T1000 (cell line): ENCODE data around the gene PRAME.
"Not testable (repeated sequence)": the region's sequence is repeated elsewhere in the genome, so short reads cannot be mapped to it uniquely, and the experiment has no call there.

Experiments used
- DNase-seq: peaks from one replicate; lab custom pipeline; 2025; ENCODE audit warnings: mixed read lengths; lab: John Stamatoyannopoulos, UW

Gene PRAME, protein sequence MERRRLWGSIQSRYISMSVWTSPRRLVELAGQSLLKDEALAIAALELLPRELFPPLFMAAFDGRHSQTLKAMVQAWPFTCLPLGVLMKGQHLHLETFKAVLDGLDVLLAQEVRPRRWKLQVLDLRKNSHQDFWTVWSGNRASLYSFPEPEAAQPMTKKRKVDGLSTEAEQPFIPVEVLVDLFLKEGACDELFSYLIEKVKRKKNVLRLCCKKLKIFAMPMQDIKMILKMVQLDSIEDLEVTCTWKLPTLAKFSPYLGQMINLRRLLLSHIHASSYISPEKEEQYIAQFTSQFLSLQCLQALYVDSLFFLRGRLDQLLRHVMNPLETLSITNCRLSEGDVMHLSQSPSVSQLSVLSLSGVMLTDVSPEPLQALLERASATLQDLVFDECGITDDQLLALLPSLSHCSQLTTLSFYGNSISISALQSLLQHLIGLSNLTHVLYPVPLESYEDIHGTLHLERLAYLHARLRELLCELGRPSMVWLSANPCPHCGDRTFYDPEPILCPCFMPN

DNA sequence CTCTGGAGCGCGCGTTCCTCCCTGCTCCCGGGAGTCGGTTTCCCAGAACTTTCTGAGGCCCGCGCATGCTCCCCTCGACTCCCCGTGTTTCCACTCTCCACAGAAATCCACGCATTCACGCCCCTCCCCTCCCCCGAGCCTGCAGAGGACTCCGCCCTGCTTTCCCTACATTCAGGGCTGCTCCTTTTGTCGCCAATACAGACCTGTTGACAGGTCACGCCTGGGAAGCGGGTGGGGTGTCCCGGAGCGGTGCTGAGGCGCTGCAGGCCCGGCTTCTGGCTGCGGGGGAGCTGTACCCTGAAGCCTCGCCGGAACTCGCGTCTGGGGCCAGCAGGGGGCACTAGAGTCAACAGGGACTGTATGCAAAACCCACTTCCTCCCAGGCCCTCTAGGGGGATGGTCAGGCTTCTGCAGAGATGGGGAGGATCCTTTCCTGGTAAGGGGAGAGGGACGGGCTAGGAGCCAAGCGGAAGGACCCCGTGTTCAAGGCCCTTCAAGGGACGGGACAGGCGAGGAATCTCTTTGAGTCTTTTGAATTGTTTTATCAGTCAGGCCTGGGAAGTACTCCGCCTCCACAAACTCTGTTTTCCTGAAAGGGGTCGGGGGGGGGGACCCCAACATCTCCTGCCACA is at the start of gene PRAME:
PRAME (minus strand) TSS at position 294 of the 632 bp plus-strand sequence. CDS start 2,433 bp downstream, outside the sequence.
- no peak for DNase-seq

DNA sequence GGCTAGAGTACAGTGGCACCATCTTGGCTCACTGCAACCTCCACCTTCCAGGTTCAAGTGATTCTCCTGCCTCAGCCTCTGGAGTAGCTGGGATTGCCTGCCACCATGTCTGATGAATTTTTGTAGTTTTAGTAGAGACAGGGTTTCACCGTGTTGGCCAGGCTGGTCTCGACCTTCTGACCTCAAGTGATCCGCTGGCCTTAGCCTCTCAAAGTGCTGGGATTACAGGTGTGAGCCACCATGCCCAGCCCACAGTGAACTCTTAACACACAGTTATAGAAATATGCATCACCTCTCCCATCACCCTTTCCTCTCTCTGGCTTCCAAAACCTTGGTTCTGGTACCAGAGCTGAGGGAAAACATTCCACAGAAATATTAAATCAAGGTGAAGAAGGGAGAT is 49.0 kb upstream of the PRAME start:
- DNase-seq = not testable (repeated sequence)

DNA sequence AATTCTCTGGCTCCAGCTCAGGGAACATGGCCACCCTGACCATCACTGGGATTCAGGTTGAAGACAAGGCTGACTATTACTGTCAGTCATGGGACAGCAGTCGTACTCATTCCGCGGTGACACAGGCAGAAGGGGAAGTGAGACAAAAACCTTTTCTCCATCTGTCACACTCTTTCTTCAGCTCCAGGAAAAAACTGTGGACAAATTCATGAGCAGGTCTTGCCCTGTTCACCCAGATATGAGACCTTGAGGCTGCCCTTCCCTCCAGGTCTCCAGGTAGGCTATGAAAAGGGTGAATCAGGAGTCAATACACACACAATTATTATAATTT is 46.0 kb upstream of the PRAME start:
- DNase-seq = no peak

DNA sequence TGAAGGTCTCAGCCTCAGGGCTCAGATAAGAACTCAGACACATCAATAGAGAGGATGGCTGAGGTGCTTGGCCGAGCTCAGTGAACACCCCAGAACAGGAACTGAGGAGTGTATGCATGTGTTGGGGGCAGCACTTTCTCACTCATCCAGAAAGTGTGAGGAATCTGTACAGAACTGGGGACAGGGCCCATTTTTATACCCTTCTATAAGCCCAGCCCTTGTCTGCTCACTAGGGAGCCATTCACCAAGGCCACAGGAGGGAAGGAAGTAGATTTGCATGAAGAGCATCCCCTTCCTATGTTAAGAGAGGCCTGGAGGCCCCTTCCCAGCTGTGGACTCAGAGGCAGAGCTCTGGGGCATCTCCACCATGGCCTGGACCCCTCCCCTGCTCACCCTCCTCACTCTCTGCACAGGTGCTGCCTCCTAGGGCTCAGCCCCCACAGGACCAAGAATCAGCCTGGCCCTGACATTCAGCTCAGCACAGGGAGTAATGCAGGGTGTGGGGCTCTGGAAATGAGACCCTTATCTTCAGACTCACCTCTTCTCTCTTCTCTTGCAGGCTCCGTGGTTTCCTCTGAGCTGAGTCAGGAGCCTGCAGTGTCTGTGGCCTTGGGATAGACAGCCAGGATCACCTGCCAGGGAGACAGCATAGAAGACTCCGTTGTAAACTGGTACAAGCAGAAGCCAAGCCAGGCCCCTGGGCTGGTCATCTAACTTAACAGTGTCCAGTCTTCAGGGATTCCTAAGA is 45.4 kb upstream of the PRAME start:
- no peak for DNase-seq

DNA sequence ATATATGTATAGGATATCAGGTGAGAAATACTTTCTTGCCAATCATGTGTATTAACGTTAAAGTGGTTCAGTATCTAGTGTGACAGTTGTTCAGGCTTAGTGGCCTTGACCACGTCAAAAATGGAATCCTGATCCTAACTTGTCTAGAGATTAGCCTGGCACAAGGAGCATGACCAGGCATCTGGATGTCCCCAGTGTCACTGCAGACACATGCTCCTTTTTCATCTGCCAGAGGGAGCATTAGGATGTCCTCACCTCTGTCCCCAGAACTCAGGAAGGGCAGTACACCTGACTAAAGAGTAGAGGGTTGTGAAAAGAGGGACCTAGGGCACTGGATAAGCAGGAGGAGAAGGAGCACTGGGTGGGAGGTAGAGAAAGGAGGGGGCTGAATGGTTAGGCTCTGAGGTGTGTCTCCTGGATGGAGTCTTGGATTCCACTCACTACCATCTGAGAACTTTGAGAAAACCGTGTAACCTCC is 44.4 kb upstream of the PRAME start:
- no peak for DNase-seq

DNA sequence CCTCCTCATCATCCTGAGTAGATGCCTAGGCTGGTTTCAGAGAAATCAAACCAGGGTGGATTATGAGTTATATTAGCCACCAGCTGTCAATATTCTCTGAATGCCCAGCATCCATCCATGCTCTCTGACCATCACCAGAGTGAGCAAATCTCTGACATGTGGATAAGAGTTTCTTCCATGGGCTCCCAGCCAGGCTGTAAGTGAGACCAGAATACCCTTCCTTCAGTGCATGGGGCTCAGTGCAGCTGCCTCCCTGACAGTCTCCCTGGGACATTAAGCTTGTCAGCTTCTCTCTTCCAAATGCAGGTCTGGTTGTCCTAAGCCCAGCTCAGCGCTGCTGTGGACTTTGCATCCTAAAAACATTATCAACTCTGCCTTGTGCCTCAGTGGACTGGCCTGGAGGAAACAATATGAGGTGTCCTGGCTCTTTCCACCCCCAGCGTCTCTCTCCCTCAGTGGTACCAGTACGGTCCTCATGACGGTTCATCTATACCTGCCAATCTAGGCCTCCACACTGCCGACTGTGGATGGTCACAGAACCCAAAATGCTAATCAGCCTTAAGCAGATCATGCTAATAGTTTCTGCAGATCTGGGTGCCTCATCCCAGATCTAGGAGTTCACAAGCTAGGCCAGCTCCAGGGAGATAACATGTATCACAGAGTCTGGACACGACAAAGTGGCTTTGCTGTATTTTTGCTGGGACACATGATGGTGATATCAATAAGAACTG is 41.6 kb upstream of the PRAME start:
- DNase-seq = no peak

DNA sequence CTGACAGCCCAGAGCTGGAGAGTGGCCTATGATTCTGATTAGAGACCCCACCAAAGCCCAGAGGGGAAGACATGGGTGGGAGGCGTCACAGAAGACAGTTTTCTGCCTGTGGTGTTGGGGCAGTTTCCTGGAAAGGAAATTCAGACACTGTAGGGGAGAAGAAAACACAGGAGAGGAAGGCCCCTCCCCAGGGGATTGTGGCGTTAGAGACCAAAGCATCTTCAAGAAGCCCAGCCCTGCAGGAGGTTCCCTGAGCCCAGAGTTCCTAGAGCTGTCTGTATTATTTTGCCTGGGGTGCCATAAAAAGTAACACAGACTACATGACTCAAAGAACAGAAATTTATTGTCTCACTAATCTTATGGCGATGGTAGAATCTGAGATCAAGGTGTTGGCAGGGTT is 40.2 kb upstream of the PRAME start:
- no peak for DNase-seq

DNA sequence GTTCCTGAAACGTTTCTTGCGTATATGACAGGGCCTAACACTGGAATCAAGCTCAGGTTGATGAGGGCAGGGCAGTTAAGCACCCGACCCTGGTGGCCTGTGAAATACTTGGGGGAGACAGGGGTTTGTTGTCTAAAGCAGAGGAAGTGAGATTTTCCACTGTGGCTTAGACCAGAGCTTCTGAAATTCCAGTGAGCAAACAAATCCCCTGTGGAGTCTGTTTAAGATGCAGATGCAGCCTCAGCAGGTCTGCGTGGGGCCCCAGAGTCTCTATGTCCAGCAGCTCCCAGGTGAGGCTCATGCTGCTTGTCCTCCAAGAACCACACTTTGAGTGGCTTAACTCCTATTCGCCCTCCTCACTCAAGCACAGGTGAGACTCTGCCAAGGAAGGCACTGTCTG is 39.1 kb upstream of the PRAME start:
- no peak for DNase-seq

DNA sequence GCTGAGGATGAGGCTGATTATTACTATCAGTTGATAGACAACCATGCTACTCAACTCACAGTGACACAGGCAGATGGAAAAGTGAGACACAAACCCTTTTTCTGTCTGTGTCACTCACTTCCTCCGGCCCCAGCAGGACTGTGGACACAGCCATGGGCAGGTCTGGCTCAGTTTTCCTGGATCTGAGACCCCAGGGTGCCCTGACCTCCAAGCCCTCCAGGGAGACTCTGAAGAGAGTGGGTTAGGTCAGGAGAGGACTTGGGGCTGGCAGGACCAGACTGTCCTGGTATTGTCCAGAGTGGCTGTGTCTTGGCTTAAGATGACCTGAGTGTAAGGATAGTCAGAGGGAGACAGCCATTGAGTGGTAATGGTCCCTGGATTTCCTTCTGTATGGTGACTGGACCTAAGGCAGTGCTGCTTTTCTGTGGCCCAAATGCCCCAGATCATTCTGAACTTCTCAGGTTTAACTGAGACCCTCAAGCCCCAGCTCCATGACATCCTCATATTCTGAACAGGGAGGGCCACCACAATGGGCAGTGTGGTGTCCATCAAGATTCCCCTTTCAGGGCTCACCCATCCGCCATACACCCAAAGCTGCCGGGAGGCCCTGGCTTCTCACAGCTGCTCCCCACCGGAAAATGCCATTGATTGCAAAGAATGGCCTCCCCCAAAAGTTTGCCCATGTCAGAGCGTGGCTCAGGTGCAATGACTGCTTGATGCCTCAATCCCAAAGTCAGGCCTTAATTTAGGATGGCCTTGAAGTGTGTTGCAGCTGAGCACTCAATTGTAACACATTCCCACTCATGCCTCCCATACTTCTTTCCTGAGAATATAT is 36.2 kb upstream of the PRAME start:
- DNase-seq = no peak

DNA sequence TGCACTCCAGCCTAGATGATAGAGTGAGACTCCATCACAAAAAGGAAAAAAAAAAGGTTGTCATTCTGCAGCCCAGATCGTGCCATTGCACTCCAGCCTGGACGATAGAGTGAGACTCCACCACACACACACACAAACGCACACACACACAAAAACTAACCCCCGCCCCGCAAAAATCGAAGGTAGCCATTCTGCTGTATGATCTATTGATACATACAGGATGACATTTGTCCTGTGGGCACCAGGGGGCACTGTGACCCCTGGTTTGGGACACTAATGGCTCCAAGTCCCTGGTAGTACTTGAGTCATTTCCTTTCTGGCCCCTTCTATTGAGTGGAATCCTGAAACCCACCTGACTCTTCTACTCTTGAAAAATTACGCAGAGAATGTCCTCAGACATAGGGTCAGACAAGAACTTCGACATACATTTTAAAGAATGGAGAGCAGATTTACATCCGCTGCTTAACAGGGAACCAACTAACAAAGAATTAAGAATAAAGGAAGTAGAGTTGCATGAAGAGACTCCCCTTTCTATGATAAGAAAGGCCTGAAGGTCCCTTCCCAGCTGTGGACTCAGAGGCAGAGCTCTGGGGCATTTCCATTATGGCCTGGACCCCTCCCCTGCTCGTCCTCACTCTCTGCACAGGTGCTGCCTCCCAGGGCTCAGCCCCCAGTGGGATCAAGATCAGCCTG is 35.0 kb upstream of the PRAME start:
- no peak for DNase-seq

DNA sequence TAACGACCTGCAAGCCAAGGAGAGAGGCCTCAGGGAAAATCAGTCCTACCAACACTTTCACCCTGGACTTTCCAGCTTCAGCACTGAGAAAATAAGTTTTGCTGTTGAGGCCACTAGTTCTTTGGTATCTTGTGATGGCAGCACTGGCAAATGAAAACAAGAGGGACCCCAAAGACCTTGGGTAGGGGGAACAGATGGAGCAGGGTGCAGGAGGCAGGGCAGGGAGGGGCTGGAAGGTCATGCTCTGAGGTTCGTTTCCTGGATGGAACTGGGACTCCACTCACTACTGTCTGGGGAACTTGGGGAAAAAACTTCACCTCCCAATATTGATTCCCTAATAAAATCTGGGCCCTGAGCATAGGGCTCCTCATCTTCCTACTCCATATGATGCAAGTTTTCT is 34.2 kb upstream of the PRAME start:
- no peak for DNase-seq

DNA sequence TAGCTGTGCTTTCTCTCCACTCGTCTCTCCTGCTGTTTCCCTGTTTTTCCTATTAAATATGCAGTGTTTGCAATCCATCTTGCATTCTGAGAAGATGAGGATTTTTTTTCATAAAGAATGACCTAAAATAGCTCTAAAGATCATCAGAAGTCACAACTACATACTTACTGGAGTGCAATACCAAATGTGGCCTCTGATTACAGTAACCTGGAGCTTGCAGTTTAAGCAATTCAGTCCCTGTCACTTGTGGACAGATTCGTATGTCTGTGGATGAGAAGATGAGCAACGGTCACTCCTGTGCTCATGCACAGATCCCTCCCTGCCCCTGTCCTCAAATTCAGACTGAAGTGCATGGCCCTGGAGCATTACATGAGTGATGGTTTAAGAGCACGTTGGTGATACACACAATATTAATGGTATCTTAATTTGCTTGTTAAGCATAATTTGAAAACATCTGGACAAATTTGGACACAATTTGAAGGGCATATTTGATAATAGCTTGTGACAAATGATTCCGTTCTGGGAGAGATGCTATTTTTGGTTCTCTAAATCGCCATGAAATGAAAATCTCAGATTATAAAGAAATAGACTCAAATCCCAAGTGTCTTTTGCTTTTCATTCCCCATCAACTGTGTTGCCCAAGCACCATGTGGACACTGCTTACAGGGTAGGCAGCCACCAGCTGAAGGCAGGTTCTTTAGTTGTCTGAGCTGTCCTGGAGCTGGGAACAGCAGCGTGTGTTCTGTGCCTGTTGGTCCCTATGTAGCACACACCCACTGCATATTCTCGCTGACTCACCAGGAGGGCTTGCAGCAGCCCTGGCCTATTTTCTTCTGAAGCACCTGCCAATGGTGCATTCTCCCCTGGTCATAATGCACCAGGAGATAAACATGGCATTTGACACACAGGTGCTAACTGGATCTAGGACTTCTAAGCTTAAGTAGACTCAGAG is 32.6 kb upstream of the PRAME start:
- DNase-seq = no peak

DNA sequence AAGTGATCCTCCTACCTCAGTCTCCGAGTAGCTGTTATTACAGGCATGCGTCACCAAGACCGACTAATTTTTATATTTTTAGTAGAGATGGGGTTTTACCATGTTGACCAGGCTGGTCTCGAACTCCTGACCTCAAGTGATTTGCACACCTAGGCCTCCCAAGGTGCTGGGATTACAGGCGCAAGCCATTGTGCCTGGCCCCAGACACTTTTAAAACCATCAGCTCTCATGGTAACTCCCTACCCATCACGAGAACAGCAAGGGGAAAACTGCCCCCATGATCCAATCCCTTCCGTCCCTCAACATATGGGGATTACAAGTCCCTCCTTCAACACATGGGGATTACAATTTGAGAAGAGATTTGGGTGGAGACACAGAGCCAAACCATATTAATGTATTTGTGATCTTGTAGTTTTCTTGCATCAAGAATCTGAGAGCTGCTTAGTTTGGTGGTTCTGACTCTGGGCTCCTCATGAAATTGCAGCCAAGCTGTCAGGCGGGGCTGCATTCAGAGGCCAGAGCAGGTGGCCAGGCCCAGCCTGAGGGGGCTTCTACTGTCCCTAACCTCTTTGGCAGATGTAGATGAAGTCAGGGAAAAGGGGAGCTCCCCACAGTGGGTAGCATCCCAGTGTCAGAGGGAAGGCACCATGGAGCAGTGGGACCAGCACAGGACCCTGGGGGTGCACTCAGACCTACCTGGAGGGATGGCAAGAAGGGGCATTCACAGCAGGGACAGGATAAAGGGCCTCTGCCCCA is 31.2 kb upstream of the PRAME start:
- no peak for DNase-seq

DNA sequence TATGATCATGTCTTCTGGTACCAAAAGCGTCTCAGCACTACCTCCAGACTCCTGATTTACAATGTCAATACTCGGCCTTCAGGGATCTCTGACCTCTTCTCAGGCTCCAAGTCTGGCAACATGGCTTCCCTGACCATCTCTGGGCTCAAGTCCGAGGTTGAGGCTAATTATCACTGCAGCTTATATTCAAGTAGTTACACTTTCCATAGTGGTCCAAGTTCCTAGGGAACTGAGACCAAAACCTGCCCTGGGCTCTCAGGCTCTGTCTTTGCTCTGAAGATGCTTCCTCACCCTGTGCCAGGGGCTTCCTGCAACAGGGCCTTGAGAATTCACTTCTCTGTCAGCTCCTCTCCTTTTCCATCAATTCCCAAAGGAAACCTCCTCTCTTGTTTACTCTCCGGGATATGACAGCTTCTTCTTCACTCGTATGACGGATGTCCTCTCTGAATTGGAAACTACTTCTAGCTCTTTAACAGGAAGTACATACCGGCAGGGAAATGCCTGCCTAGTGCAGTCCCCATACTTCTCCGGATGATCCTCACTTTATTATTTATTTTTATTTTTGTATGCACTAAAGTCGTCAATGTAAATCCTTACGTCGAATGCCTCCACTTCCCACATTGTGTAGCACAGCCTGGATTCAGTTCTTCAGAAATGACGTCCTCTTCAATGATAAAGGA is 29.6 kb upstream of the PRAME start:
- no peak for DNase-seq

DNA sequence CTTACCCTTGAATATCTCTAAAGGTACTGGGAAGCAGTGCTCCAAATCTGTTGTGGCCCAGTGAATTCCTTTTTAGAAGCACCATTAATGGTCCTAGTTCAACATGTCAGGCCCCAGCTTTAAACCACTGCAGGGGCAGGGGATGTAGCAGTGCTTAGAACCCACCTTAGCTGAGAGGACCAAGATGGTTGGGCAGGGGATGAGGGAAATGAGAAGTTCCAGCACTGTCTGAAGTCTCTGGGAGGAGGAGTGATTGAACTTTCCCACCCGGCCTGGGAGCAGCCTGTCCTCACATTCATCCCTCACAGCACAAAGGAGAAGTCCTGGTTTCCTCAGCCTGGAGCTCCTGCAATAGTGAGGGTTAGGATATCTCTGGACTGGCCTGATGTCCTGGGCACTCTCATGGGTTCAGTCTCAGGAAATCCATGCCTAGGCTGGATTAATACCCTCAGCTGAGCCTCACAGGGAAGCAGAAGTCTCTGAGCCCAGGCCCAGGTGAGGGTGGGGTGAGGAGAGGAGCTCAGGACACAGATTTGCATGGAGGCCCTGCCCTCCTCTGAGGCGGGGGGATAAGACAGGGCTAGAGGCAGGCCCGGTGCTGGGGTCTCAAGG is 28.6 kb upstream of the PRAME start:
- DNase-seq = no peak

DNA sequence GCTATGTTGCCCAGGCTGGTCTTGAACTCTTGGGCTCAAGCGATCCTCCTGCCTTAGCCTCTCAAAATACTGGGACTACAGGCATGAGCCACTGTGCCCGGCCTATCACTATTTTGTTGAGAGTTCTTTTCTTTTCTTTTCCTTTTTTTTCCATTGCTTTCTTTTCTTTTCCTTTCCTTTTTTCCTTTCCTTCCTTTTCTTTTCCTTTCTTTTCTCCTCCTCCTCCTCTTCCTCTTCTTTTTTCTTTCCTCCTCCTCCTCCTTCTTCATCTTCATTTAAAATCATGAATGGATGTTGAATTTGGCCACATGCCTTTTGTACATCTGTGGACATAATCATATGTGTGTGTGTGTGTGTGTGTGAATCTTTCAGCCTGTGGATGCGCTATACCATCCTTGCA is 25.7 kb upstream of the PRAME start:
- no peak for DNase-seq

DNA sequence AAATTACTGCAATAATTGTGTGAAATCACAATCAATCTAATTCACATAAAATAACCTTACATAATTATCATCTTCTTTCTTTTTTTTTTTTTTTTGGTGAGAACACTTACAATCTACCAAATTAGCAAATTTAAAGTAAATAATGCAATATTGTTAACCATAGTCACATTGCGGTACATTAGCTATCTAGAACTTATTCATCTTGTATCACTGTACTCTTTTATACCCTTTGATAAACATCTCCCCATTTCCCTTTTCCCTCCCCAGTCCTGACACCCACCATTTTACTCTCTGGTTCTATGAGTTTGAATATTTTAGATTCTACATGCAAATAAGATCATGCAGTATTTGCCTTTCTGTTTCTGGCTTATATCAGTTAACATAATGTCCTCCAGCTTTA is 24.0 kb upstream of the PRAME start:
- DNase-seq = no peak

DNA sequence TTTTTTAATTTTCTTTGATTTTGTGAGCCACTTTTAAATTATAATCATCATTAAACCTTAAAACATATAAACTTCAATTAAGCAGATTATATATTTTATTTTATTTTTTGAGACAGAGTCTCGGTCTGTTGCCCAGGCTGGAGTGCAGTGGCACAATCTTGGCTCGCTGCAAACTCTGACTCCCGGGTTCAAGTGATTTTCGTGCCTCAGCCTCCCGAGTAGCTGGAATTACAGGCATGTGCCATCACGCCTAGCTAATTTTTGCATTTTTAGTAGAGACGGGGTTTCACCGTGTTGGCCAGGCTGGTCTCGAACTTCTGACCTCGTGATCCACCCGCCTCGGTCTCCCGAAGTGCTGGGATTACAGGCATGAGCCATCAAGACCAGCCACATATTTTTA is 22.5 kb upstream of the PRAME start:
- not testable (repeated sequence) for DNase-seq
